ENCODE data around the gene EDEM2. TPM values are rescaled to one million over a fixed set of nuclear protein-coding genes. Genes with fewer than 3 reads are reported as not detected.
A peak's percentile ranks its signal among the peaks of the same experiment; 100 is the strongest.
"Not testable (repeated sequence)": the region's sequence is repeated elsewhere in the genome, so short reads cannot be mapped to it uniquely, and the experiment has no call there.

The EDEM2 gene
- total RNA-seq, 1 experiment from 2014 or later, result 28.5 TPM

DNA sequence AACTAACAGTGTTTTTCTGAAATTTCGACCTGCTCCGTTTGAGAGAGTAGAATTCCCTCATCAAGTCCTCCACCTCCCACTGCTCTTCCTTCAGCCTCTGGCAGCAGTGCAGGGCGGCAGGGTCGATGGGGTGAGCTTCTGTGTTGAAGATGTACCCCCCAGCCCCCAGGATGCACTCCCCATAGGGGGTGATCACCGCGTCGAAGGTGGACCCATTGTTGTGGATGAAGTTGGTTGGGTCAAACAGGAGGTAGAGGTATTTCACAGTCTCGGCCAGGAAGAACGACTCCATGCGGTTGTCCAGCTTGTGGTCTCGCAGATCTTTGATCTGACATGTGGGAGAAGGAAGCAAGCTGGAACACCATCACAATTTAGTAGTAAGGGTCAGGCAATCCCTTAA lies 31.5 kb downstream of the EDEM2 start:
- DNase-seq, result no peak
- Histone ChIP-seq H3K4me1 (ENCODE audit: insufficient read depth, low read length) (peaks cover 11% of the 10 kb centered on the region), H3K27ac (ENCODE audit: low read length) (no peak overlapping the region), H3K9ac (ENCODE audit: low read length) (no peak overlapping the region), H3K9me3 (ENCODE audit: low read length) (no peaks in the 10 kb centered on the region), H3K9me2 (replicated peaks; ENCODE audit: low read length) (no peaks in the 10 kb centered on the region), H2AFZ (ENCODE audit: low read length) (no peak overlapping the region), H3K79me2 (ENCODE audit: low read length) (no peaks in the 10 kb centered on the region), H3K4me2 (ENCODE audit: low read length) (no peak overlapping the region), H3K27me3 (ENCODE audit: low read length) (no peaks in the 10 kb centered on the region), H3K36me3 (ENCODE audit: low read depth, low read length) (peaks cover 6% of the 10 kb centered on the region; the same call in 1 of the 2 replicates), H3F3A (ENCODE audit: low read length, unreplicated experiment) (peaks cover 5% of the 10 kb centered on the region), H4K20me1 (ENCODE audit: low read length) (no peaks in the 10 kb centered on the region), H3K4me3 (ENCODE audit: low read length) (no peak overlapping the region)
- ChIA-PET POLR2A (ENCODE audit: unreplicated experiment) (no interaction called here), CTCF (no interaction called here)
- intact Hi-C loops (cut with micrococcal nuclease), result no loop called here
- ATAC-seq, result no peak
- no TSS peak for BruUV-seq (replicated peaks)
- TF ChIP-seq EZH2 (IDR thresholded peaks at IDR 0.05; ENCODE audit: low read length, unreplicated experiment) (no peak), EZH2phosphoT487 (IDR thresholded peaks at IDR 0.05; ENCODE audit: borderline replicate concordance, low read length) (no peak)
- TF ChIP-seq, protein P1, sequence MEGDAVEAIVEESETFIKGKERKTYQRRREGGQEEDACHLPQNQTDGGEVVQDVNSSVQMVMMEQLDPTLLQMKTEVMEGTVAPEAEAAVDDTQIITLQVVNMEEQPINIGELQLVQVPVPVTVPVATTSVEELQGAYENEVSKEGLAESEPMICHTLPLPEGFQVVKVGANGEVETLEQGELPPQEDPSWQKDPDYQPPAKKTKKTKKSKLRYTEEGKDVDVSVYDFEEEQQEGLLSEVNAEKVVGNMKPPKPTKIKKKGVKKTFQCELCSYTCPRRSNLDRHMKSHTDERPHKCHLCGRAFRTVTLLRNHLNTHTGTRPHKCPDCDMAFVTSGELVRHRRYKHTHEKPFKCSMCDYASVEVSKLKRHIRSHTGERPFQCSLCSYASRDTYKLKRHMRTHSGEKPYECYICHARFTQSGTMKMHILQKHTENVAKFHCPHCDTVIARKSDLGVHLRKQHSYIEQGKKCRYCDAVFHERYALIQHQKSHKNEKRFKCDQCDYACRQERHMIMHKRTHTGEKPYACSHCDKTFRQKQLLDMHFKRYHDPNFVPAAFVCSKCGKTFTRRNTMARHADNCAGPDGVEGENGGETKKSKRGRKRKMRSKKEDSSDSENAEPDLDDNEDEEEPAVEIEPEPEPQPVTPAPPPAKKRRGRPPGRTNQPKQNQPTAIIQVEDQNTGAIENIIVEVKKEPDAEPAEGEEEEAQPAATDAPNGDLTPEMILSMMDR (conservative IDR thresholded peaks at IDR 0.05; ENCODE audit: low read depth, low read length), result no peak

DNA sequence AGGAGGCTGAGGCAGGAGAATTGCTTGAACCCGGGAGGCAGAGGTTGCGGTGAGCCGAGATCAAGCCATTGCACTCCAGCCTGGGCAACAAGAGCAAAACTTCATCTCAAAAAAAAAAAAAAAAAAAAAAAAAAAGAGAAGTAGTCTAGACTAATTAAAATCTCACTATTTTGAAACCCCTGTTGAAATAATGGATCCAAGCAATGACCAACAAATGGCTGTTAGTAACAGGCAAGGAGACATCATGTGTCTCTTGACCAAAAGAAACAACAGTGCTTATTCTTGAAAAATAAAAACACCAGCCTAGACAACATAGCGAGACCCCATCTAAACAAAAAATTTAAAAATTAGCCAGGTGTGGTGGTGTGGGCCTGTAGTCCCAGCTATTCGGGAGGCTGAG lies 34.9 kb downstream of the EDEM2 start:
- ATAC-seq; CTCF ChIA-PET; H4K20me1 ChIP-seq (ENCODE audit: low read length); H2AFZ ChIP-seq (ENCODE audit: low read length); H3K4me2 ChIP-seq (ENCODE audit: low read length); H3K9me3 ChIP-seq (ENCODE audit: low read length); DNase-seq; H3K9me2 ChIP-seq (replicated peaks; ENCODE audit: low read length); BruUV-seq (replicated peaks); POLR2A ChIA-PET (ENCODE audit: unreplicated experiment); H3K27me3 ChIP-seq (ENCODE audit: low read length); H3K9ac ChIP-seq (ENCODE audit: low read length); H3K4me3 ChIP-seq (ENCODE audit: low read length); H3K79me2 ChIP-seq (ENCODE audit: low read length); intact Hi-C loops (cut with micrococcal nuclease); H3K27ac ChIP-seq (ENCODE audit: low read length); H3K36me3 ChIP-seq (ENCODE audit: low read depth, low read length); H3F3A ChIP-seq (ENCODE audit: low read length, unreplicated experiment): not testable (repeated sequence)
- H3K4me1 ChIP-seq (ENCODE audit: insufficient read depth, low read length), result peaks cover 16% of the 10 kb centered on the region

GRCh38 chr20:35111141-35111888 lies 35.8 kb downstream of the EDEM2 start:
- Histone ChIP-seq H3K9me3 (ENCODE audit: low read length) (no peaks in the 10 kb centered on the region), H3K27me3 (ENCODE audit: low read length) (no peaks in the 10 kb centered on the region), H4K20me1 (ENCODE audit: low read length) (no peaks in the 10 kb centered on the region), H3K4me1 (ENCODE audit: insufficient read depth, low read length) (peaks cover 16% of the 10 kb centered on the region), H3K4me3 (ENCODE audit: low read length) (no peak overlapping the region), H3K36me3 (ENCODE audit: low read depth, low read length) (no peaks in the 10 kb centered on the region), H2AFZ (ENCODE audit: low read length) (no peak overlapping the region), H3K27ac (ENCODE audit: low read length) (peak overlapping the region; percentile 38), H3K9me2 (replicated peaks; ENCODE audit: low read length) (no peaks in the 10 kb centered on the region), H3K4me2 (ENCODE audit: low read length) (no peak overlapping the region), H3K79me2 (ENCODE audit: low read length) (no peaks in the 10 kb centered on the region), H3F3A (ENCODE audit: low read length, unreplicated experiment) (peaks cover 5% of the 10 kb centered on the region), H3K9ac (ENCODE audit: low read length) (no peak overlapping the region)
- TF ChIP-seq EZH2 (IDR thresholded peaks at IDR 0.05; ENCODE audit: low read length, unreplicated experiment) (no peak), EZH2phosphoT487 (IDR thresholded peaks at IDR 0.05; ENCODE audit: borderline replicate concordance, low read length) (no peak)
- TF ChIP-seq, protein P1 (conservative IDR thresholded peaks at IDR 0.05; ENCODE audit: low read depth, low read length), result no peak
- ChIA-PET CTCF (no interaction called here), POLR2A (ENCODE audit: unreplicated experiment) (no interaction called here)
- intact Hi-C loops (cut with micrococcal nuclease), result no loop called here
- peak; percentile 58 for DNase-seq
- peak; percentile 72 for ATAC-seq
- no TSS peak for BruUV-seq (replicated peaks)

All from PC-3 (cell line).